HK-2 (cell line): ENCODE results near the gene CCM2.
A peak's percentile ranks its signal among the peaks of the same experiment; 100 is the strongest.
"Not testable (repeated sequence)": the region's sequence is repeated elsewhere in the genome, so short reads cannot be mapped to it uniquely, and the experiment has no call there.

Experiments
- DNase-seq: peaks from one replicate; pipeline ENCODE4 v3.0.0-alpha.2; 2018; ENCODE audit not compliant: unreplicated experiment

The CCM2 gene

DNA sequence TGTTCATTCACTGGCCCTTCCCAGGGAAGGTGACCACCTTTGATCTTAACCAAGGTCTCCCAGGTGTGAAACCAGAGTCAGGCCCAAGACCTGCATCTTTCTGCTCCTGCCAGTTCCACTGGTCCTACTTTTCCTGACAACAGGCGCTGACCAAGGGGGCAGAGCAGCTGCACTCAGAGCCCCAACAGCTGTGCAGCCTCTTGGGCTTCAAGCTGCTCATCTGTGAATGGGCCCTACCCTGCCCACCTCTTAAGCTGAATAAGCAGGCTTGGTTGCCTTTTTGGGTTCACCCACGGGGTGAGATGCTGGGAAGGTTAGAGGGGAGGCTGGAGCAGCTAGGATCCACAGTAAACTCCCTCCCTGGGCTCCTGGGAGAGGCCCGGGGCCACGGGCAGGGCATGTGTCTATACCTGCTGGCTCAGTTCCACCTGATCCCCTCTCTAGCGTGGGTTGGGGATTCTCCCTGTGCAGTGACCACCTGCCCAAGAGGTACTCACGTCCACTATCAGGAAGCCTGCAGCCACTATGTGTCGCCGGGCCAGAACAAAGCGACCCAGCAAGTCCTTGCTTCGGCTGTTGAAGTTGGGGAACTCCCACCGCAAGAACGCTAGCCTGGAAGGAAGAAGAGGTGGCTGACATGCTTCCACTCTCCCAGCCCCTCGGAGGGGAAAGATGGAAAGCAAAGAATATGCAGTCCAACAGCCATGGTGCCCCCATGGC is 100.9 kb downstream of the CCM2 start:
- no peak for DNase-seq

DNA sequence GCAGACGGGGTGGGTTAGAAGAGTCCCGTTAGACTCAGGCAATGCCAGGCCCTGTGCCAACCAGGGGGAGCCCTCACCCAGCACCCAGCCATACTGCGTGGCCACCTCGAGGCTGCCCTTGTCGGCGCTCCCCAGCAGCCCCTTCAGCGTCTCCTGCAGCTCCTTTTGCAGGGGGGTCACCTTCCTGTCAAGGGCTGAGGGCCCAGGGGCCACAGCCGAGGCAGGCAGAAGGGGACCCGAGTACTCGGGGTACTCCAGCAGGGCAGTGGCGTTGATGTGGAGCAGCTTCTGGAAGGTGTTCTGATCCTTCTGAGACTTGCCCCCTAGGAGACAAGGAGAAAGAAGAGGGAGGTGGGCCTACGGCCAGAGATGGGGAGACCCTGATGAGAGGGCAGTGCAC is 101.7 kb downstream of the CCM2 start:
- DNase-seq = no peak

DNA sequence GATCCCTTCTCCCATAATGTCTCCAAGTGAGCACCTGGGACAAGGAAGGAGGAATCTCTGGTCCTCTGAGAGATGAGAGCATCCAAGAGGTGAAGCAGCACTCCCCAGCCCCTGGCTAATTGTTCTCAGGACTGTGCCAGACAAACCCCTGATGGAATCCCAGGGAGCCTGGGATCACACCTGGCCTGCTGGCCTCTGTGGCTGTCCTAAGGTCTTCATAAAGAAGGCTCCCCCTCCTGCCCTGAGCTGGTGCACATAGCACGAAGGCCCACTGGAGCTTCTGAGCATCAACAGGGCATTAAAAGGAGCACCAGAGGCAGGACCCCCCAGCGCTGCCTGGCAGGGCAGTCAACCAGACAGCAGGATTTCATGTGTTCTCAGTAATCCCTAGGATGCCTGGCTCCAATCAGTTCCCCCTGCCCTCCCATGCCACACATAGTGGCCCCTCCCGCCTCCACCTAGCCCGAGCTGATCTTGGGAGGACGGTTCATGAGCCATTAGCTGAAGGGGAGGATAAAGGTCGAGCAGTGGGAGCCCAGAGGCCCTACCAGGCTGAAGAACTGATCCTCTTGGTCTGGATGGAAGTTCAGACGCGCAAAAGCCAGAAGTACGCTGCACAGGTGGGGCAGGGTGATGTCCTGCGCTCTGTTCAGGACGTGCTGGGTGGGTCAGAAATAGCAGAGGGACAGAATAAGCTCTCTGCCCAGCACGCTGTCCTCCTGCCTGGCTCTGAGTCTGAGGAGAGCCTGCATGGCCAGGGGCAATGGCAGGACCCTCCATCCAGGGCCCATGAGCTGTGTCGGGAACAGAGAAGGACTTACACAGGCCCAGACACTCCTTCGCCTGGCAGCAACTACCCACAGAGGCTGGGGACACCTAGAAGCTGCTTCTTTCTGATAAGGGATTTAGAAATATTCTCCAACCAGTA is 103.0 kb downstream of the CCM2 start:
- DNase-seq = no peak

DNA sequence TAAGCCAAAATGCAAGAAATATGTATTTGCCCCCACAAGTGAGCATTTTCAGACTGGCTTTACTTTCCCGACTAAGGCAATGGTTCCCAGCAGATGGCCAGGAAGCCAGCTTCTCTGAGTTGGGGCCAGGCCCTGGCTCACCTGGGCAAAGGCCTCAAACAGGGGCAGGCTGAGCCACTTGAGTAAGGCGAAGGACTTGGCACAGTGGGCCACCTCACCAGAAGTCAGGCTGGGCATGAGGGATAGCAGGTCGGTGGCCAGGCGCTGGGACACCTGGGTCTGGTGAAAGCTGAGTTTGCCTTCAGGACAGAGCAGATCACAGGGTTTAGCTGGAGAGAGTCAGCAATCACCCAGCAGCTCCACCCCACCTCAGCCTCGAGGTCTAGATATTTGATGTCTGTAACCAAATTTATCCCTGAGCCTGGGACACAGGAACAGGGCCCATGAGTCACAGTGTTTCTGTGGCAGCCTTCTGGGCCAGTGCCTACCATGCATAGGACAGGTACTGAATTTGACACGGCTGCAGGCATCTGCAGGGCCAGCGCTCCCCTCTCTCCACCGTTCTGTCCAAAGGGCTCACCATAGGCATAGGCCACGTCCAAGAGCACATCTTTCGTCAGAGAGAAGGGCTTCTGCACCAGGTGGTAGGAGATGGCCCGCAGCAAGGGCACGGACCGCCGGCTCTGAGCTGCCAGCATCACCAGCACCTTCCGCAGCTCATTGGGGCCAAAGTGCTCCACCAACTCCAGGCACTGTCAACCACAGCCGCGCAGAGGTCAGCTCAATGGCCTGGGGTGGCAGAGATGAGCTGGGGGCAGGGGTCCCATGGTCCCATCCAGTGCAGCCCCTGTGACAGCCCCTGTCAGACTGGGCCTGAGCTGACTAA is 104.2 kb downstream of the CCM2 start:
- DNase-seq = no peak

DNA sequence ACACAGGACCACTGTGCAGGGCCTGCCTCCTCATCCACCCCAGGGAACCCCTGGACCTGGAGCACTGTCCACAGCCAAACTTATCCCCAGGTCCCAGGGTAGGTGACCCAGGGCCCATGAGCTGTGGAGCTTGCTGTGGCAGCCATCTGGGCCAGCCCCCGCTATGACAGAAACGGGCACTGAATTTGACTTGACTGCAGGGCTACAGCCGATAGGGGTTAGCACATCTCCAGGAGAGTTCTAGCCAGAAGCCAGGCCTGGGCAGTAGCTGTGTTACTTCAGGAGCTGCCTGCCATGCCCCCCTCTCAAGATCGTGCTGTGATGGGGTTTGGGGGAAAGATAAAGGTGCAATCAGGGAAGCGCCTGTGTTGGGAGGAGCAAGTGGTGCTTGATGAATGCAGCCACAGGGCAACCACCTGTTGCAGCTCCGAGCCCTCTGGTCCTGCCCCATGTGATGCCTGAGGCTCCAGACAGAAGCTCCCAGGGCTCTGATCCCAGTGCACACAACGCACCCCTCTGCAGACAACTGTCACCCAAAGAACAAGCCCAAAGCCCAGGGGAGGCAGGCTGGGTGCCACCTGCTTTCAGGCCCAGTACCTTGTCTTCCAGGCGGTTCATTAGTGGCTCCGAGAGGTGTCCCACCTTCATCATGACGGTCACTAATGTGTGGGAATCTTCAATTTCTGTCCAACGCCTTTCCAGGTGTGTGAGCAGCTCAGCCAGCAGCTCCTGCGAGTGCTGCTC is 105.0 kb downstream of the CCM2 start:
- DNase-seq = no peak

DNA sequence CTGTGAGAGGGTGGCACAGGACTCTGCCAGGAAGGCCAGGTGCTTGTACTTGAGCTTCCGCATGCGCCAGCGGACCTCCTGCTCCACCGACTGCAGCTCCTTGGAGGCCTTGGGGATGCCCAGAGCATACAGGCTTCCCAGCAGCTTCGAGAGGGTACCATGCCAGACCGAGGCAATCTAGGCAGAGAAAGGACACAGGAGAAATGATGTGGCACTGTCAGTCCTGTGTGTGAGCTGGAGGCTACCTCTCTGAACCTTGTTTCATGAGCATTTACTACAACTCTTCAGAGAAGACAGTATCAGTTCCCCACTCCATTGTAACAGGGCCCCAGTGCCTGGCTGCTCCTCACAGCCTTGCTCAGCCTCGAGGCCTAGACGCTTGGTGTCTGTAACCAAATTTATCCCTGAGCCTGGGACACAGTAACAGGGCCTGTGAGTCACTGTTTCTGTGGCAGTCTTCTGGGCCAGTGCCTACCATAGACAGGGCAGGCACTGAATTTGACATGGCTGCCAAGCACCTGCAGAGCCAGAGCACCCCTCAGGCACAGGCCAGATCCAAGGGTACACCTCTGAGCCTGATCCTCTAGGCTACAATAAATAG is 105.7 kb downstream of the CCM2 start:
- no peak for DNase-seq

DNA sequence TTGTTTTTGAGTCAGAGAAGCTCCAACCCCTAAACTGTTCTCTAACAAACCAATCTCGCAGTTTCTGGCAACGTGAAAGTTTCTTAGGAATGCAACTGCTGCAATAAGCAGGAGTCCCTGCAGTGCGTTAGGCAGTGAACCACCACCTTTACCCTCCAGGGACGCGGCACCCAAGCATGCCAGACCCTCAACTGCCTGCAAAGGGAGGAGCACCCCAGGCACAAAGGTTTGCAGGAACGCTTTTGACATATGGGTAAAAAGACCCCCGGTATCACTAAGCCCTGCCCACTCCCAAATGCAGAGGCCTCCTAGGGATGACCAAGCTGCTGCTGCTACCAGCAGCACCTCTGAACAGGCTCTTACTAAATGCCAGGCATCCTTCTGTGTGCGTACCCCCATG is 106.8 kb downstream of the CCM2 start:
- DNase-seq = no peak

DNA sequence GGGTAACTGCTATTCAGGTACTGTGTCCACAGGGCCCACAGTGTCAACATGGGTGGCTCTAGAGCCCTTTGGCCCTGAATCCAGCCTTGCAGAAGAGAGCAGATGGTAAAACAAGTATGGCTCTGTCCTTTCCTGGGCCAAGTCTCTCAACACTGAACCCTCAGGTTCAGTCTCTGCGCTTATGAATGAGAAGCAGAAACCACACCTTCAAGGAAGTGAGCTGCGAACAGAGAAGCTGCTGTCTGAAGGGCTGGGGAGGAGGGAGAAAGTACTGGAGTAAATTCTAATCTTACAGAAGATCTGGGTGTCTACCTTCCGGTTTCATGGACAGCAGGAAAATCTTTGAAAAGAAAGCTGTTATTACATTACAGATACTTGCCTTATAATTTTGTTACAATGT is 107.4 kb downstream of the CCM2 start:
- DNase-seq = no peak

DNA sequence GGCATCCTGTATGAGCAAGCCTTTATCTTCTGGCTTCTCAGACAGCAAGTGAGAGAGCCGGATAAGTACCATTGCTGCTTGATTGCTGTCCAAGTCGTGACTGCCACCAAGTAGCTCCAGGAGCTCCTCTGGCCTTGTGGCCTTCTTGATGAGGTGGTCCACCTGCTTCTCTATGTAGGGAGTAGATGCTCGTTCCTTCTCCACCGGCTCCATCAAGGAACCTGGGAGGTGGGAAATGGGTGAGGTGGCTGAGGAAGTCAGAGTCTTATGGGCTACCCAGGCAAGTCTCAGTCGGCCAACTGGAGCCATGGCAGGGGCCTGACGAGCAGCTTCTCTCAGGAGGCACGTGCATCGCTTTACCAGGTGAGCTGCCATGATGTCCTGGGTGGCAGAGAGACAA is 108.9 kb downstream of the CCM2 start:
- no peak for DNase-seq

DNA sequence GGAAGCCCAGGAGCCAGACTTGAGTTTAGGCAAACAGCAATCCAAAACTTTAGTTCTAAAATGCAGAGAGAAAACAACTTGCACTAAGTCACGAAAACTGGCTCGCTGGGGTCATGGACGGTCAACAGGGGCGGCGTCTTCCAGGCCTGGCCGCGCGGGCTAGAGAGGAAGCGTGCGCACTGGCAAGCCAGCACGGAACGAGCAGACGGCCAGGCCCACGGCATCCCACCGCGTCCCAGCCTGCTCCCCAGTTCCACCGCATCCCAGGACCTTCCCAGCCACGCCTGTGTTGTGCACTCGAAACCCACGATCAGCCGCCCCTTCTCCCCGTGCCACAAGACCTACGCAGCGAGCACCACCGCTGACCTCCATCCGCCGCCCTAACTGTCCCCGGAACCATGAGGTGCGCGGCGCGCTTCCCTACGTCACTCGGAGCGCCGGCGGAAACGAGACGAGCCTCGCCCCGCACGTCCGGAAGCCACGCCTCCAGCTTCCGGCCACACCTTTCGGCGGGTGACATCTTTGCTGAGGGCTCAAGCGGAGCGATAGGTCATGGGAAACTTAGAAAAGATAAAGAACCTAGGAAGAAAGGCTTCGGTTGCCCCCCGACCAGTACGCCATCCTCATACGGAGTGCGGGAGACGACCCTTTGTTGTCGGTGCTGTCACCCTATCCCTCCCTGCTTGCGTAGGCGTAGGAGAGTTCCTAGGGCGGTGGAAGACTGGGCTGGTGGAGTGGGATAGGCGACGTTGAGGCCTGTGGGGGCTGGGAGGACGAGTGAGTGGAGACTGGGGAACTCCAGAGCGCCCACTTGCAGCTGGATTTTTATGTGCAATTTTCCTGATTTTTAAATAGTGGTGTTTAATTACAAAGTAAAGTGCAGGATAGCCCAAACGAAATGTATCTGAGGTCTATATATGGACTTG is 111.6 kb downstream of the CCM2 start, which contains the start of gene TBRG4:
Gene TBRG4 (minus strand): TSS at position 400 of the 926 bp plus-strand sequence. CDS start 2,460 bp downstream, outside the sequence.
- DNase-seq = peak; percentile 94

DNA sequence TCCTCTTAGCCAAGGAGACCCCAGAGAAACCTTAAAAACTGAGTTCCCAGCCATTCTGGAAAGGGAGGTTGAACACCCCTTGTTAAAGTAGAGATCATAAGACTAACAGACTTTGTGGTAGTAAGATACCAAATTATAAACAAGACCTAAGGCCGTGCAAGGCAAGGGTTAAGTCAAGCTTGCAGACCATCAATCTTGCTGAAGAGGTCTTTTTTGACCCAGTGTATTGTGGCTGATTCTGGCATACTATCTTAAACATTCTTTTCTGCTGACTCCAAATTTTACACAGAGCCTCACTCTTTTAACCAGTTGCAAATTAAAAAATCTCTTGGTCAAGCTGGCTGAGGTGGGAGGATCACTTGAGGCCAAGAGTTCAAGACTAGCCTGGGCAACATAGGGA is 112.6 kb downstream of the CCM2 start:
- DNase-seq = no peak

DNA sequence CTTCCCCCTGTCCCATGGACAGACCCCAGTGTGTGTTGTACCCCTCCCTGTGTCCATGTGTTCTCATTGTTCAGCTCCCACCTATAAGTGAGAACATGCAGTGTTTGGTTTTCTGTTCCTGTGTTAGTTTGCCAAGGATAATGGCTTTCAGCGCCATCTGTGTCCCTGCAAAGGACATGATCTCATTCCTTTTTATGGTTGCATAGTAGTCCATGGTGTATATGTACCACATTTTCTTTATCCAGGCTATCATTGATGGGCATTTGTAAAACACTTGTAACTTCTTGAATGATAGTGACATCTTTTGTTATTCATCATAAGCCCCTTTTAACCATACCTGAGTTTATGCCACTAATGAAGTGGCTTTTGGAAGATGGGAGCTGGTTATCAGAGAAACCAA is 114.3 kb downstream of the CCM2 start:
- DNase-seq = not testable (repeated sequence)

DNA sequence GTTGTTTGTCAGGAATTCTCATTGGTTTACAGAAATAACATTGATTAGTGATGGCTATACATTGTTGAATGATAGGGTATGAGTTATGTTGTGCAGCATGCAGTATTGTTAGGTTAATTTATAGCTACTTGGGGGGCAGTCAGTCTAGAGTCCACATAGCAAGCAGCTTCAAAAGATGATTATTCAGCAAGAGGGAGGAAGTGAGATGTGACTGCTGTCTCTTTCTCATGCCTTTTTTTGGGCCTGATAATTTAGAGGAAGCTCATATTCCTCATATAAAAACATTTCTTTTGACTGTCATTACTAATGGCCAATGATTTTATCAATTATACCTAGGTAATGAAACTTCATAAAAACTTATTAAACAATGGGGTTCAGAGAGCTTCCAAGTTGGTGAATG is 114.9 kb downstream of the CCM2 start:
- no peak for DNase-seq

DNA sequence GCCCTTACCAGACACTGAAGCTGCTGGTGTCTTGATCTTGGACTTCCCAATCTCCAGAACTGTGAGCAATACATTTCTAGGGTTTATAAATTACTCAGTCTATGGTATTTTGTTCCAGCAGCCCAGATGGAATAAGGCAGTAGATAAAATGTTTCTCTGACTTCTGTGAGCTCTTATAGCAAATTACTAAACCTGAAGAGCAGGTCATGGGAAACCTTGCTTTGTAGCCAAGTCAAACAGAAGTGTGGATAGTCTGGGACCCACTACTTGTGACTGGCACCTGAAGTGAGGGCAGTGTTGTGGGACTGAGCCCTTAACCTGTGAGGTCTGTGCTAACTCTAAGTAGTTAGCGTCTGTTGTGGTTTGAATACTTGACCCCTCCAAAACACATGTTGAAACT is 116.0 kb downstream of the CCM2 start:
- DNase-seq = no peak

DNA sequence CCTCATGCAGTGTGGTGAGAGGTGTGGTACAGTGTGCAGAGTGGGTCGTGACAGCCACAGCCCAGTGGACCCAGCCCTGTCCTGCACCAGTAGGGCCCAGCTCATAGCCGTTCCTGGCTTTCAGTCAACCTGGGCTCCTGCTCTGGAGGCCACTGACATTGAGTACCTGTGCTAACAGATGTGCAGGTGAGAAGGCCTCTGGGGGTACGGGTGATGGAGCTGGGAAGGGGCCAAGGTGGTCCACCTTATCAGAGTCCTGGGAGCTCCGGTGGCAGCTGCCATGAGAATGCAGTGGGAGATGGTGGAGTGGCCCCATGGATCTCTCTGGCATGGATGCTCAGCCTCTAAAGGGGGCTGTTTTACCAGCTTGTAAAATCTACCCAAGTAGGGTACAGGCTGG is 117.6 kb downstream of the CCM2 start:
- DNase-seq = no peak

DNA sequence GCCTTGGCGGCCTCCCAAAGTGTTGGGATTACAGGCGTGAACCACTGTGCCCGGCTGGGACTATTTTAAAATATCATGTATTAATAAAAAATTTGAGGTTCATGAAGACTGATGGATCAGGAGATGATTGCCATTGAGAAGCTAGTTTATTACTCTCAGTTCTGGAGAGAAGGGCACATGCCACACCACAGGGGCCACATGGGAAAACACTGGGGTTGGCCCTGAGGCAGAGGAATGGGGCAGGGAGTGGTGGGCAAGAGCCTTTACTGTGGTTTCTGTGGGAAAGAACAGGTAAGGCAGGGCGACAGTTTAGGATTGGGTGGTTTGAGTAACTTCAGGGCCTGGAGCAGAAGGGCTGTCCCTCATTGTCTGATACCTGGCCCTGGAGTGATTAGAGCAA is 118.3 kb downstream of the CCM2 start:
- DNase-seq = no peak

DNA sequence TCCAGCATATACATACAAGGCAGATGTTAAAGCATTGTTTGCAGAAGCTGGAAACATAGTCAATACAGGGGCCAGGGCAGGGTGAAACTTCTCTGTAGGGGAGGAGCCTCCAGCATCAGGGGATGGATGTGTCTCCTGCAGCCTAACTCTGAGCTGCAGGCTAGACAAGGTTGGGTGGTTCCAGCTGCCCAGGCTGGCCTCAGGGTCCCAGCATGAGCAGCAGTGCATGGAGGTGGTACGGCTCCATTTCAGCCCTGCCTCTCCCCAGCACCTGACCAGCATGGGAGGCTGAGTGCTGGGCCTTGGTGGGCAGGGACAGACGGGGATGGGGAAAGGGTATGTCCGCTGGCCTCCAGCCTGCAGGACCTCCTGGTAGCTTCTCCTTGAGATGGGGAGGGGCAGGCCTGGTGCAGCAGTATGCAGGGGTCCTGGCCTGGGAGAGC is 118.9 kb downstream of the CCM2 start:
- DNase-seq = no peak

DNA sequence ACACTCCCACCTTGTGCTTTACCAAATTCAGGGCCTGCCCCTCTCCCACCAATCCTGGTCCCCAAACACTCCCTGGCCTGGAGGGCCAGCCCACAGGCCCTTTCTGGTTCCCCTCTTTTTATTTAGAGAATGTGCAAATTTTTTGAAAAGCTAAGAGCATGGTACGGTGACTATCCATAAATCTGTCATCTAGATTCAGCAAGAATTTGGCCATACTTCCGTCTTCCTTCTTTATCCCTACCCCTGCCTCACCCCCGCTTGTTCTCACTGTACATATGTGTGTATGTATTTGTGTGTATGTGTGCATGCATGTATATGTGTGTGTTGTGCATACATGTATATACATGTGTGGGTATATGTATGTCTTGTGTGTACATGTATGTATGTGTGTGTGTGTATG is 119.5 kb downstream of the CCM2 start:
- DNase-seq = no peak

DNA sequence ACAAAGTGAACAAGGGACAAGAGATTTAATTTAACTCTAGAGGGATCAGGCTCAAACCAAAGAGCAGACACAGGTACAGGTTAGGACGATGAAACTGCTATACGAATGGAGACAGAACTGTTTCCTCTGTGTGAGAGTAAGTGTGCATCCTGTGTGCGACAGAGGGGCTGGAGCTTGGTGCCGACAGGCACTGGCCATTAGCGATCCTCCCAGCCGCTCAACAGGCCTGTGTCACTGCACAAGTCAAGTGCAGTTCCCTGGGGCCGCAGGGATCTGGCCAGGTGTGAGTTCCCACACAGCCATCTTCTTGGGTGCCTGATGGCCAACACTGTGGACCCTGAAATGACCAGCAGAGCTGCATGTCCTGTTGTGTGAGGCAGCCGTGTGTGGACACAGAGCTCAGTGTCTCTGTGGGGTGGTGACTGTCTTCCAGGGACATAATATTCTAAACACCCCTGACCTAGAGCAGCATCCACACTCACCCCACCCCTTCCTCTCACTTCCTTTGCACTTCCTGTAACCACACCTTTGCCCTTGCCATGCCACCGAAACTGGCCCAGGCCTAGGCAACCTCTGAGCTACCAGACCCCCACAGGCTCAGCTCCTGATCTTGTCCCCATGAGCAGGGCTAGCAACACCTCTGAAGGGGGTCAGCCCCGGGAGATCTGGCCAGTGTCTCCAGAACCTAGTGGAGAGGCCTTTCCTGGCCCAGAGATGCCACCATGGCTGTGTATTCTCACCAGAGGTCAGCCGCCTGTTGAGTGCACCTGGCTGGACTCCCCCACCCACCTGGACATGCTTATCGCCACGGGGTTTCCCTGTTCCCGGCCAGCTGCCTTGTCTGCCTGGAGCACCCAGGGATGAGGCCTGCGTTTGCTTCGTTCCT is 123.2 kb downstream of the CCM2 start:
- no peak for DNase-seq
